Upper lobe of left lung (tissue), 6 donors: ENCODE results near the gene CALR3. TPM values are rescaled to one million over a fixed set of nuclear protein-coding genes. Genes with fewer than 3 reads are reported as not detected.
"Not testable (repeated sequence)": the region's sequence is repeated elsewhere in the genome, so short reads cannot be mapped to it uniquely, and the experiment has no call there.

Experiments
- ATAC-seq, 2 donors: fragments of 200-7000 bp; cut with Tn5 transposase; one replicate each; pipeline ENCODE4 v1.9.1; 2022; ENCODE audit warnings: mild to moderate bottlenecking in 2 of 2, moderate library complexity in 2 of 2; ENCODE audit not compliant: low FRiP score in 2 of 2
- DNase-seq, 2 donors: peaks; one replicate each; pipeline ENCODE4 v3.0.0-alpha.2; 2019 to 2020
- H3K27ac ChIP-seq, 4 donors: fragments of 200-600 bp; sonication (generic); one replicate each; pipeline ENCODE4 v1.5.1; 2016 to 2019
- H3K27me3 ChIP-seq, 4 donors: fragments of 200-600 bp; sonication (generic); one replicate each; pipeline ENCODE4 v1.5.1; 2017 to 2019
- H3K36me3 ChIP-seq, 4 donors: fragments of 200-600 bp; sonication (generic); one replicate each; pipeline ENCODE4 v1.5.1; 2016 to 2019
- H3K4me1 ChIP-seq, 4 donors: fragments of 200-600 bp; sonication (generic); one replicate each; pipeline ENCODE4 v1.5.1; 2018 to 2019
- H3K4me3 ChIP-seq, 4 donors: fragments of 200-600 bp; sonication (generic); one replicate each; pipeline ENCODE4 v1.5.1; 2017 to 2019; ENCODE audit warnings: mild to moderate bottlenecking in 2 of 4, moderate library complexity in 1 of 4
- H3K9me3 ChIP-seq, 4 donors: fragments of 200-600 bp; sonication (generic); one replicate each; pipeline ENCODE4 v1.5.1; 2018 to 2019
- EP300 ChIP-seq, 4 donors: sonication (generic); formaldehyde crosslinking; IDR thresholded peaks; one replicate each; pipeline ENCODE4 v1.5.1; 2017; ENCODE audit warnings: antibody characterized with exemption in 4 of 4, control low read depth in 2 of 4
- POLR2A ChIP-seq, 4 donors: fragments of 450-650 bp; IDR thresholded peaks; one replicate each; pipeline ENCODE4 v1.5.1; 2016 to 2017; ENCODE audit warnings: antibody characterized with exemption in 4 of 4, mild to moderate bottlenecking in 2 of 4
- POLR2AphosphoS5 ChIP-seq, 2 donors: sonication (generic); formaldehyde crosslinking; IDR thresholded peaks; one replicate each; pipeline ENCODE4 v1.5.1; 2017; ENCODE audit warnings: antibody characterized with exemption in 2 of 2
- WGBS, 2 donors: methylation state at CpG; one replicate each; pipeline ENCODE4 v1.1.5; 2017 to 2018; 5-methylcytosine and 5-hydroxymethylcytosine counted together
- total RNA-seq, 6 donors: library from RNA; depleted of rRNA in 4 of 6; stranded (reverse); fragments of >200 nt in 4 of 6; gene quantifications; one replicate each; pipeline versions ENCODE4 v1.1.0 to v1.2.1, GENCODE V29; 2016 to 2021
- TF ChIP-seq, protein P1 (sequence below), 6 experiments: fragments of 450-650 bp in 4 of 6; fragments of 200-600 bp in 2 of 6; sonication (generic) in 2 of 6; IDR thresholded peaks; one replicate each; pipeline ENCODE4 v1.5.1; 2016 to 2019; ENCODE audit warnings: antibody characterized with exemption in 6 of 6
- donor health status: DM: no; HTN: no; CAD: no; lungs with moderate emphysema.
- donor health status: DM: no; HTN: yes; CAD: no; lungs with severe emphysema.

CALR3 gene, protein sequence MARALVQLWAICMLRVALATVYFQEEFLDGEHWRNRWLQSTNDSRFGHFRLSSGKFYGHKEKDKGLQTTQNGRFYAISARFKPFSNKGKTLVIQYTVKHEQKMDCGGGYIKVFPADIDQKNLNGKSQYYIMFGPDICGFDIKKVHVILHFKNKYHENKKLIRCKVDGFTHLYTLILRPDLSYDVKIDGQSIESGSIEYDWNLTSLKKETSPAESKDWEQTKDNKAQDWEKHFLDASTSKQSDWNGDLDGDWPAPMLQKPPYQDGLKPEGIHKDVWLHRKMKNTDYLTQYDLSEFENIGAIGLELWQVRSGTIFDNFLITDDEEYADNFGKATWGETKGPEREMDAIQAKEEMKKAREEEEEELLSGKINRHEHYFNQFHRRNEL
- total RNA-seq, result not detected

DNA sequence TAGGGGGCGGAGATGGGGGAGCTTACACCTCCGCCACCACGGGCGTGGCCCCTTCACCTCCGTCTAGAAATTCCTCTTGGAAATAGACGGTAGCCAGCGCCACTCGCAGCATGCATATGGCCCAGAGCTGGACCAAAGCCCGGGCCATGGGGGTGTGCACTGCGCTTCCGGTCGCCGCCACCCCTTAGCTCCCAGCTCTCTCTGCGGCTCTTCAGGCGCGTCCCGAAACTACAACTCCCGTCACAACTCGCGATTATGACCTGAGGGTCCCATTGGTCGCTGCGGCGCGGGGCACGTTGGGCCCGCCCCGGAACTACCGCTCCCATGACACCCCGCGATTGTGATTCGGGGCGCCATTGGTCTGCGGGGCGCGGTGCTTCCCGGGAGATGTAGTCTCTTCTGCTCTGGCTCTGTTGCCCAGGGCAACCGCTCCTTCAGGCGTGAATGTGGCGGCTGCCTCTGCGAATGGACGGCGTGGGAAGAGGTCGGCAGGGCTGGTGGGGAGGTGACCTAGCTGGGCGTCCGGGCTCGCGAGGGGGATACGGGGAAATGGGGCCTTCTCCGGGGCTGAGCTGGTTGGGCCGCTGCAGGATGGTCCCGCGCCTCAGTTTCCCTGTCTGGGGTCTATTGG lies at the start of gene CALR3, which contains the start of gene C19orf44:
Gene CALR3 (minus strand): TSS at position 186 of the 631 bp plus-strand sequence. CDS start 38 bp downstream, at position 148.
Gene C19orf44 (plus strand): TSS at position 413 of the 631 bp plus-strand sequence. CDS start 4,399 bp downstream, outside the sequence.
- WGBS, 2 donors, result 1% methylated on average over 18 to 45 of the region's 52 CpGs
- Histone ChIP-seq H3K36me3 (peaks cover 0 to 2% (median 0%) of the 10 kb centered on the region in 4 donors), H3K4me3 (peak within 1 kb of the TSS; percentile 66 to 85 (median 80)), H3K9me3 (no peaks in the 10 kb centered on the region), H3K27me3 (no peaks in the 10 kb centered on the region), H3K4me1 (peaks cover 5 to 14% (median 8%) of the 10 kb centered on the region in 4 donors), H3K27ac (peak within 1 kb of the TSS; percentile 45 to 77 (median 62))
- DNase-seq (peak; percentile 98 to 99), ATAC-seq (peak; percentile 100)
- TF ChIP-seq, protein P1, sequence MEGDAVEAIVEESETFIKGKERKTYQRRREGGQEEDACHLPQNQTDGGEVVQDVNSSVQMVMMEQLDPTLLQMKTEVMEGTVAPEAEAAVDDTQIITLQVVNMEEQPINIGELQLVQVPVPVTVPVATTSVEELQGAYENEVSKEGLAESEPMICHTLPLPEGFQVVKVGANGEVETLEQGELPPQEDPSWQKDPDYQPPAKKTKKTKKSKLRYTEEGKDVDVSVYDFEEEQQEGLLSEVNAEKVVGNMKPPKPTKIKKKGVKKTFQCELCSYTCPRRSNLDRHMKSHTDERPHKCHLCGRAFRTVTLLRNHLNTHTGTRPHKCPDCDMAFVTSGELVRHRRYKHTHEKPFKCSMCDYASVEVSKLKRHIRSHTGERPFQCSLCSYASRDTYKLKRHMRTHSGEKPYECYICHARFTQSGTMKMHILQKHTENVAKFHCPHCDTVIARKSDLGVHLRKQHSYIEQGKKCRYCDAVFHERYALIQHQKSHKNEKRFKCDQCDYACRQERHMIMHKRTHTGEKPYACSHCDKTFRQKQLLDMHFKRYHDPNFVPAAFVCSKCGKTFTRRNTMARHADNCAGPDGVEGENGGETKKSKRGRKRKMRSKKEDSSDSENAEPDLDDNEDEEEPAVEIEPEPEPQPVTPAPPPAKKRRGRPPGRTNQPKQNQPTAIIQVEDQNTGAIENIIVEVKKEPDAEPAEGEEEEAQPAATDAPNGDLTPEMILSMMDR (IDR thresholded peaks at IDR 0.05), result peak in 5 of 6 experiments; percentile 12 to 78 (median 55)
- TF ChIP-seq POLR2AphosphoS5 (IDR thresholded peaks at IDR 0.05) (peak; percentile 75 to 85), EP300 (IDR thresholded peaks at IDR 0.05) (no peak), POLR2A (IDR thresholded peaks at IDR 0.05) (peak in 1 of 4 donors; percentile 50)

DNA sequence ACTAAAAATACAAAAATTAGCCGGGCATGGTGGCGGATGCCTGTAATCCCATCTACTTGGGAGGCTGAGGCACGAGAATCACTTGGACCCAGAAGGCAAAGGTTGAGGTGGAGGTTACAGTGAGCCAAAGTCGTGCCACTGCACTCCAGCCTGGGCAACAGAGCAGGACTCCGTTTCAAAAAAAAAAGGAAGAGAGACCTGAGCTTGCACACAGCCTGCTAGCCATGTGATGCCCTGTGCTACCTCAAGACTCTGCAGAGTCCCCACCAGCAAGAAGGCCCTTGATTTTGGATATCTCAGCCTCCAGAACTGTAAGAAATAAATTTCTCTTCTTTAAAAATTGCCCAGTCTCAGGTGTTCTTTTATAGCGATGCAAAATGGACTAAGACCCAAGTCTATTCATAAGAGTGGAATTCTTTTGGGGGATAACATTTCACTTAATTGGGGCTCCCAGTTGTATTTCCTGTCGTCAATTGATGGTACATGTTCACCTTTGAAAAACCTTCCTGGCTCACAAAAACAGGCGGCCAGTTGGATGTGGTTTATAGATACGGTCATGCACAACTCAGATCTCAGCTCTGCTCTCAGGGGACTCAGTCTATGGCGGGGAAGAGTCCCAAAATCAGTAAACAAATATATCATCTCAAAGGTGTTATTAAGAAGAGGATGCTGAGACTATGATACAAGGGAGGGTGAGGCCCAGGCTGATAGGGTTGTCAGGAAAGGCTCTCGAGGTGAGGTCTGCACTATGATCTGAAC lies 48.7 kb upstream of the CALR3 start:
- WGBS, 2 donors, result 88 to 89% methylated on average over 11 of the region's 11 CpGs
- peaks cover 26 to 51% (median 31%) of the 10 kb centered on the region in 4 donors for H3K4me1 ChIP-seq
- no peaks in the 10 kb centered on the region for H3K27me3 ChIP-seq
- H3K9me3 ChIP-seq, result no peaks in the 10 kb centered on the region
- TF ChIP-seq EP300 (IDR thresholded peaks at IDR 0.05), result no peak
- TF ChIP-seq, protein P1 (IDR thresholded peaks at IDR 0.05), result no peak
- TF ChIP-seq POLR2A (IDR thresholded peaks at IDR 0.05), result no peak
- no peak overlapping the region for H3K4me3 ChIP-seq
- no peak overlapping the region for H3K27ac ChIP-seq
- H3K36me3 ChIP-seq, result peaks cover 0 to 10% (median 4%) of the 10 kb centered on the region in 4 donors
- DNase-seq (no peak), ATAC-seq (no peak)

DNA sequence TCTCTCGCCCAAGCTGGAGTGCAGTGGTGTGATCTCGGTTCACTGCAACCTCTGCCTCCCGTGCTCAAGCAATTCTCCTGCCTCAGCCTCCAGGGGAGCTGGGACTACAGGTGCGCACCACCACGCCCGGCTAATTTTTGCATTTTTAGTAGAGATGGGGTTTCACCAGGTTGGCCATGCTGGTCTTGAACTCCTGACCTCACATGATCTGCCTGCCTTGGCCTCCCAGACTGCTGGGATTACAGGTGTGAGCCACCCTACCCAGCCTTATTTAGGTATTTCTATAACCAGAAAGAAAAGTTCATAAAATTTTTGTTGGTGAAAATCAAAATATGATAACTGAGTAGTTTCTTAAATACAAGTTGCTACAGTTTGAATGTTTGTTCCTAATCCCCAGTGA lies 47.8 kb upstream of the CALR3 start:
- Histone ChIP-seq H3K4me3 (peak overlapping the region in 1 of 4 donors; percentile 89), H3K36me3 (peaks cover 0 to 15% (median 6%) of the 10 kb centered on the region in 4 donors), H3K4me1 (peaks cover 28 to 59% (median 34%) of the 10 kb centered on the region in 4 donors)
- not testable (repeated sequence) for ATAC-seq, H3K27ac ChIP-seq, H3K9me3 ChIP-seq, H3K27me3 ChIP-seq, DNase-seq
- 80 to 88% methylated on average over 6 of the region's 6 CpGs for WGBS, 2 donors

DNA sequence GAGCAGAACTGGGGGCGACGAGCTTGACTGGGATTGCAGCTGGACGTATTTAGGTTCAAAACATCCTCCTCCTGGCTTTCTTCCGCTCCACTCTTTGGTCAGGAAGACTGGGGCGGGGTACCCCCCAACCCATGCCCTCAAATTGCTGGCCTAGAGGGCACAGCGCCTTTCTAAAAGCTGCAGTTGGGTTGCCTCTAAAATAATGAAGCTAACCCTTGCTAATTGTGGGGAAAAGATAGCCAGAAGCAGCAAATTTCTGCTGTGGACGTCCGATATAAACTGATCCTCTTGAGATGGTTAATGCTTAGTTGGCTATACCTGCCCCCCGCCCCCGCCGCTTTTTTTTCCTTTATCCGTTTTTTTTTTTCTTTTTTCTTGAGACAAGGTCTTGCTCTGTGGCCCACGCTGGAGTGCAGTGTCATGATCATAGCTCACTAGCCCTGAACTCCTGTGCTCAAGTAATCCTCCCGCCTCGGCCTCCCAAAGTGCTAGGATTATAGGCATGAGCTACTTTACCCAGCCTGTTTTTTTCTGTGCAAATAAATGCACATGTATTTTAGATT lies 47.0 kb upstream of the CALR3 start:
- Histone ChIP-seq H3K4me1 (peaks cover 28 to 66% (median 34%) of the 10 kb centered on the region in 4 donors), H3K9me3 (no peaks in the 10 kb centered on the region), H3K4me3 (peak overlapping the region; percentile 89 to 100 (median 94)), H3K36me3 (peaks cover 0 to 21% (median 9%) of the 10 kb centered on the region in 4 donors), H3K27ac (peak overlapping the region; percentile 81 to 93 (median 86)), H3K27me3 (no peaks in the 10 kb centered on the region)
- WGBS, 2 donors, result 5 to 8% methylated on average over 11 to 15 of the region's 15 CpGs
- ATAC-seq, result no peak
- no peak for DNase-seq
- TF ChIP-seq EP300 (IDR thresholded peaks at IDR 0.05) (no peak), POLR2AphosphoS5 (IDR thresholded peaks at IDR 0.05) (no peak), POLR2A (IDR thresholded peaks at IDR 0.05) (no peak)
- TF ChIP-seq, protein P1 (IDR thresholded peaks at IDR 0.05), result no peak
